MM.1S (cell line): ENCODE results near the gene RELN.

Experiments
- DNase-seq: peaks from one replicate; pipeline ENCODE4 v3.0.0-alpha.2; 2015
- H2AFZ ChIP-seq: fragments of 300-600 bp; sonication (generic); 2 replicates; pipeline ENCODE4 v1.6.0; 2016; ENCODE audit warnings: antibody characterized with exemption, low read length
- H3F3A ChIP-seq: fragments of 300-600 bp; sonication (generic); 2 replicates; pipeline ENCODE4 v1.6.1; 2016; ENCODE audit warnings: mild to moderate bottlenecking, antibody characterized with exemption, low read length, moderate library complexity, mixed read lengths; ENCODE audit not compliant: insufficient read depth
- H3K27ac ChIP-seq: fragments of 300-600 bp; sonication (generic); 2 replicates; pipeline ENCODE4 v1.5.1; 2016; ENCODE audit warnings: mild to moderate bottlenecking, low read length
- H3K27me3 ChIP-seq: fragments of 300-600 bp; sonication (generic); replicated peaks from 2 replicates; pipeline ENCODE4 v1.6.0; 2016; ENCODE audit warnings: low read length; ENCODE audit not compliant: insufficient read depth
- H3K36me3 ChIP-seq: fragments of 300-600 bp; sonication (generic); replicated peaks from 2 replicates; pipeline ENCODE4 v1.6.1; 2016; ENCODE audit warnings: mild to moderate bottlenecking, low read length, mixed read lengths; ENCODE audit not compliant: insufficient read depth
- H3K4me1 ChIP-seq: fragments of 300-600 bp; sonication (generic); 2 replicates; pipeline ENCODE4 v1.6.1; 2016; ENCODE audit warnings: low read length, mixed read lengths
- H3K4me2 ChIP-seq: fragments of 300-600 bp; sonication (generic); 2 replicates; pipeline ENCODE4 v1.6.0; 2016; ENCODE audit warnings: low read depth, low read length
- H3K4me3 ChIP-seq: fragments of 300-600 bp; sonication (generic); 2 replicates; pipeline ENCODE4 v1.5.1; 2016; ENCODE audit warnings: low read length, mixed read lengths
- H3K79me2 ChIP-seq: fragments of 300-600 bp; sonication (generic); 2 replicates; pipeline ENCODE4 v1.6.1; 2016; ENCODE audit warnings: mixed run types, low read length, mixed read lengths
- H3K9ac ChIP-seq: fragments of 300-600 bp; sonication (generic); 2 replicates; pipeline ENCODE4 v1.6.1; 2016; ENCODE audit warnings: low read length, mixed read lengths
- H3K9me2 ChIP-seq: fragments of 300-600 bp; sonication (generic); replicated peaks from 2 replicates; pipeline ENCODE4 v1.6.1; 2016; ENCODE audit warnings: mild to moderate bottlenecking, low read length, mixed read lengths; ENCODE audit not compliant: insufficient read depth
- H3K9me3 ChIP-seq: fragments of 300-600 bp; sonication (generic); replicated peaks from 2 replicates; pipeline ENCODE4 v1.6.1; 2016; ENCODE audit warnings: mild to moderate bottlenecking, low read length, mixed read lengths; ENCODE audit not compliant: insufficient read depth
- H4K20me1 ChIP-seq: fragments of 300-600 bp; sonication (generic); 2 replicates; pipeline ENCODE4 v1.6.1; 2016; ENCODE audit warnings: mild to moderate bottlenecking, low read length, moderate library complexity, mixed read lengths; ENCODE audit not compliant: insufficient read depth
- CTCF ChIP-seq: fragments of 300-600 bp; sonication (generic); IDR thresholded peaks from 2 replicates; pipeline ENCODE4 v1.5.1; 2016; ENCODE audit warnings: antibody characterized with exemption, low read length, mixed read lengths
- EZH2 ChIP-seq: fragments of 300-600 bp; sonication (generic); optimal IDR thresholded peaks from 2 replicates; pipeline ENCODE3; 2017; ENCODE audit warnings: low read depth, mild to moderate bottlenecking, antibody characterized with exemption, low read length, mixed read lengths
- EZH2phosphoT487 ChIP-seq: fragments of 300-600 bp; sonication (generic); IDR thresholded peaks from 2 replicates; pipeline ENCODE4 v1.6.1; 2018; ENCODE audit warnings: antibody characterized with exemption, low read length

Gene RELN

GRCh38 chr7:103439661-103440060 lies 549.8 kb downstream of the RELN start:
- H3K27ac ChIP-seq, result no peak overlapping the region
- no peaks in the 10 kb centered on the region for H3F3A ChIP-seq
- no peaks in the 10 kb centered on the region for H3K36me3 ChIP-seq
- no peak for DNase-seq
- no peaks in the 10 kb centered on the region for H3K9me3 ChIP-seq
- no peak overlapping the region for H2AFZ ChIP-seq
- TF ChIP-seq EZH2phosphoT487, result no peak
- TF ChIP-seq CTCF, result no peak
- no peak for TF ChIP-seq EZH2
- H3K9me2 ChIP-seq, result no peaks in the 10 kb centered on the region
- no peak overlapping the region for H3K4me3 ChIP-seq
- H3K4me2 ChIP-seq, result no peak overlapping the region
- H4K20me1 ChIP-seq, result no peaks in the 10 kb centered on the region
- no peaks in the 10 kb centered on the region for H3K79me2 ChIP-seq
- H3K4me1 ChIP-seq, result no peaks in the 10 kb centered on the region
- H3K9ac ChIP-seq, result no peak overlapping the region
- peaks cover 77% of the 10 kb centered on the region for H3K27me3 ChIP-seq

- H3K36me3 ChIP-seq, result no peaks in the 10 kb centered on the region
- no peaks in the 10 kb centered on the region for H3K4me1 ChIP-seq
- H2AFZ ChIP-seq, result no peak overlapping the region
- H3K4me3 ChIP-seq, result no peak overlapping the region
- no peaks in the 10 kb centered on the region for H3K79me2 ChIP-seq
- H3F3A ChIP-seq, result peaks cover 5% of the 10 kb centered on the region; the same call in 1 of the 2 replicates
- peaks cover 70% of the 10 kb centered on the region for H3K27me3 ChIP-seq
- no peak for TF ChIP-seq EZH2phosphoT487
- TF ChIP-seq CTCF, result no peak
- no peak for TF ChIP-seq EZH2
- no peaks in the 10 kb centered on the region for H3K9me3 ChIP-seq
- H3K27ac ChIP-seq, result no peak overlapping the region
- no peaks in the 10 kb centered on the region for H3K9me2 ChIP-seq
- no peaks in the 10 kb centered on the region for H4K20me1 ChIP-seq
- DNase-seq, result no peak
- H3K9ac ChIP-seq, result no peak overlapping the region
- no peak overlapping the region for H3K4me2 ChIP-seq
Measured at GRCh38 chr7:103437623-103438022, 551.8 kb downstream of the RELN start.

GRCh38 chr7:103432712-103433111 lies 556.7 kb downstream of the RELN start:
- peaks cover 10% of the 10 kb centered on the region; the same call in 1 of the 2 replicates for H3F3A ChIP-seq
- no peaks in the 10 kb centered on the region for H3K79me2 ChIP-seq
- TF ChIP-seq EZH2, result no peak
- TF ChIP-seq EZH2phosphoT487, result peak; percentile 82; the same call in 1 of the 2 replicates
- peak; percentile 75 for DNase-seq
- no peaks in the 10 kb centered on the region for H4K20me1 ChIP-seq
- H3K9me2 ChIP-seq, result no peaks in the 10 kb centered on the region
- no peaks in the 10 kb centered on the region for H3K9me3 ChIP-seq
- H3K27me3 ChIP-seq, result peaks cover 79% of the 10 kb centered on the region
- no peak overlapping the region for H3K4me3 ChIP-seq
- H2AFZ ChIP-seq, result no peak overlapping the region
- H3K27ac ChIP-seq, result no peak overlapping the region
- no peaks in the 10 kb centered on the region for H3K4me1 ChIP-seq
- no peak overlapping the region for H3K9ac ChIP-seq
- H3K36me3 ChIP-seq, result no peaks in the 10 kb centered on the region
- H3K4me2 ChIP-seq, result no peak overlapping the region

GRCh38 chr7:103425177-103425576 lies 564.3 kb downstream of the RELN start:
- H3K4me2 ChIP-seq, result no peak overlapping the region
- H3K79me2 ChIP-seq, result no peaks in the 10 kb centered on the region
- H3F3A ChIP-seq, result no peaks in the 10 kb centered on the region
- no peaks in the 10 kb centered on the region for H3K9me3 ChIP-seq
- H3K27me3 ChIP-seq, result peaks cover 22% of the 10 kb centered on the region
- no peak overlapping the region for H3K27ac ChIP-seq
- no peaks in the 10 kb centered on the region for H3K36me3 ChIP-seq
- H3K9ac ChIP-seq, result no peak overlapping the region
- no peaks in the 10 kb centered on the region for H3K9me2 ChIP-seq
- no peak overlapping the region for H2AFZ ChIP-seq
- no peak overlapping the region for H3K4me3 ChIP-seq
- TF ChIP-seq EZH2phosphoT487, result no peak
- H4K20me1 ChIP-seq, result no peaks in the 10 kb centered on the region
- no peaks in the 10 kb centered on the region for H3K4me1 ChIP-seq
- no peak for DNase-seq
